ENCODE measurements around the gene ZNF423.

Gene ZNF423

DNA sequence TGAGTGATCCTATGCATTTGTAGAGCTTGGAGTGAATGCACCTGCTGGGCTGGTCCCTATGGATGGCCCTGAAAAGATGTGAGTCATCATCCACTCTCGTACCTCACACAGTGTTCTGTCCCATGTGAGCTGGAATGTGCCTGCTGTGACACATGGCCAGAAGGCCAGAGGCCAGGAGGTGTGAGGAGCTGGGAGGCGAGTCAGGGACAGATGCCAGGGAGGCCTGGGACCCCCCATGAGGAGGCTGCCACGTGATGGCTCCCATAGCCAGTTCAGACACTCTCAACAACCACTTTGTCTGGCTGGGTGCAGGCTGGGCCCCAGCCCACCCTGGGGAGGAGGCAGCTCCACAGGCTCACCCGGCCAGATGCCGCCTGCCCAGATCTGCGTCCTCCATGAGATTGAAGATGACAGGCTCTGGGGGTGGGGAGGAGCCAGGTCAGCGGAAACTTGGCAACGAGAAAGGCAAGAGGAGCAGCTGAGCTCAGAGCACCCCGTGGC, 313.5 kb downstream of the ZNF423 start:
- no peak for DNase-seq

DNA sequence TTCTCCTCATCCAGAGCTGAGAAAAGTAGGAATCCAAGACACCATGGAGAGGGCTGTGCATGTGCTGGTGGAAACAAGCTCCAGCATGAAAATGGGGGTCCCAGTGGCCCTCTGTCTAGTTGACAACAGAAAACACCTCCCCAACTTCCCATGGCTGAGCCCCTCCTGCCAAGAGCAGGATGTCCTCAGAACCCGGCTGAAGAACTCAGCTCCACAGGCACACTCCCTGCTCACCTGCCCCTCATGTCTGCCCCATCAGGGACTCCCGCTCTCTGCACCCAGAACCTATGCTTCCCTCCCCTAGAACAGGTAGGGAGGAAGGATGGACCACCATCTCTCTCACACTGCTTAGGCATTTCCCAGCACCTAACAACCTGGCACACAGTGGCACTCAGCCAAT, 315.1 kb downstream of the ZNF423 start:
- no peak for DNase-seq

DNA sequence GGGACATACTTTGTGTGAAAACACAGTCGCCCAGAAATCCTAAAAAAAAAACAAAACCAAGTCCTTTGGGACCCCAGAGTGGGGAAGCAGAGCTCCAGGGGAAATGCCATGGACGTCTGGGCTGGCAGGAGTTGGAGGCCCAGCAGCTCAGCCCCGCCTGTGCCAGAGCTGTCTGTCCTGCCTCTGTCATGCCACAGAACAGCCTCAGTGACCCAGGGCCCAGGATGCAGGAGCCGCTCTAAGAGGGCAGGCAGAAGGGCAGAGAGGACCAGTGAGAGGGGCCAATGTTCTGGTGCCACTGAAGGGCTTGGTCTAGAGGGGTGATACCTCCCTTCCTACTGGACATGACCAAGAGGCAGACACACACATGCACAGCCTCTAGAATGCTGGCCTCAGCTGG, 316.2 kb downstream of the ZNF423 start:
- DNase-seq: no peak

DNA sequence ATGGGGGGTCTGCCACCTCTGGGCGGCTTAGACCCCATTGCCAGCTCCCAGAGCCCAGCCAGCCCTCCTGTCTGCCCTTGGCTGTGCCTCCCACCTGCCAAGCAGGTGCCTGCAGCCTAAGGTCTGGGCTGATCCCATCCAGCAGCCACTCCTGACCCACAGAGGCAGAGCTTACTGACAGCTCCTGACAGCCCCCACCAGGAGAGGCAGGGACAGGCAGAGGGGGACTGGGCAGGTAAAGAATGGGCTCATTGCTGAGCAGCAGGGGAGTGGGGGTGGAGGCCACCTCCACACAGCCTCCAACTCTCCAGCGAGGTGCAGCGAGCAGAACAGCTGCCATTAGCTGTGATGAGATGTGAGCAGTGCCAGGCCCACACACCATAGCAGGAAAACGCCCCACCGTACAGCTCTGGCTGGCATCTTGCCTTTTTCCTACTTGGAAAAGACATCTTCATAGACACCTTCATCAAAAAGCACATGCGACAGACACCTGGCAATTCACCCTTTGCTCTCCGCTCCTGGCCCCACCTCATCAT, 317.9 kb downstream of the ZNF423 start:
- no peak for DNase-seq

DNA sequence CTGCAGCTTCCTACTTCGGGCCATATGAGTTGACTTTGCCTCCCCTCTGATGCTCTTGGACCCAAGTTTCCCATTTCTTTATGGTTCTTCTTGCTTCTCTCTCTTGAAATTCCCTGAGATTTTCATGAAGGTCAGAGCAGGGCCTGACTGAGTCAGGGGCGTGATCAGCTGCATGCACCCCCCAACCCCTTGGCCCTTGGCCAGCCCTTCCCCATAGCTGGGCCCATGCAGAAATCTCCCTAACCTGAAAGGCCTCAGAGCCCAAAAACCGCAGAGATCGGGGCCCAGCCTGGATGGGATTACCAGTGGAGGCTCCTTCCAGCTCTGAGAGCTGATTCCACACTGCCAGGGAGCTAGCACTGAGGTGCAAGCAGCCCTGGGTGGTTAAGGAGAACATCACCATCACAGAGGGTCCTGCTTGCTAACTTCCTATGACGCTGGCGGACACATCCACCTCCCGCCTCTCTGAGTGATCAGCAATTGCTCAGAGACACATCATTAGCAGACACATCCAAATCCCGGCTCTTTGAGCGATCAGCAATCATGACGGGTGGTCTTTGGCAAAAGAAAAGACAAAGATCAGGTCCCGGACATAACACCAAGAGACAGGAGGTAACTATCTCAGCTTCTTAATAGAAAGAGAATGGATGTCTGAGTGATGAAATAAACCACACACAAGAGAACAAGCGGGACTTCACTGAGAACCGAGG, 320.9 kb downstream of the ZNF423 start:
- DNase-seq: no peak

DNA sequence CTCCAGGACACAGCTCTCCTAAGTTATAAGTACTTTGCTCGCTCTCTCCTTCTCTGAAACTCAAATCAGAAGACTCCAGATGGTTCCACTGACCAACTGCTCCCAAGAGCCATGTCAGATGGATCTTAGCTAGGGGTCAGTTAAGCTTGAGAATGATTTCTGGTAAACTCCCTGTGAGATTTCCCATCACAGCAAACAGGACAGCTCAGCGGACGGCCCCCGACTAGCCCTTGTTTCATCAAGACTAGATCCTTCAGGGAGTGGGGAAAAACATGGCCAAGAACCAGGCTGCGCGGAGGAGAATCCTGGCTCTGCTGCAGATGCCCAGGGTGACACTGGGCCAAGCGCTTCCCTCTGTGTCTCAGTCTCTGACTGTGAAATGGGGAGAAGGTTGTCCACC, 322.5 kb downstream of the ZNF423 start:
- no peak for DNase-seq

DNA sequence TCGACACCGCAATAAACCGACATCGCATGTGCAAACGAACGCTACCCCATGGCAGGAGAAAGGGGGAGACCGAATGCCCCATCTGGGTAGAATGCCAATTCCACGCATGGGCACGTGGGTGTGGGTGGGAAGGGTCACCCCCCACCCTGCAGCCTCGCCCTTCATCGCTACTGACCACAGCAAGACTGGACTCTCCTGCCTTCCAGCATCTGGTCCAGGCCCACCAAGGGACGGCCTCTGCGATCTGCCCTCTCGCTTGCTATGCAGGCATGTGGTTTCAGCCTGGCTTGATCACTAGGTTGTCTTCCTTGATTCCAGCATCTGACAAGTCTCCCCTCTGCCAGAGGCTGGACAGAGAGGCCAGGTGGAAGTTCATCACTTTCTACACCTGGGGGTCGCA, 323.0 kb downstream of the ZNF423 start:
- no peak for DNase-seq

DNA sequence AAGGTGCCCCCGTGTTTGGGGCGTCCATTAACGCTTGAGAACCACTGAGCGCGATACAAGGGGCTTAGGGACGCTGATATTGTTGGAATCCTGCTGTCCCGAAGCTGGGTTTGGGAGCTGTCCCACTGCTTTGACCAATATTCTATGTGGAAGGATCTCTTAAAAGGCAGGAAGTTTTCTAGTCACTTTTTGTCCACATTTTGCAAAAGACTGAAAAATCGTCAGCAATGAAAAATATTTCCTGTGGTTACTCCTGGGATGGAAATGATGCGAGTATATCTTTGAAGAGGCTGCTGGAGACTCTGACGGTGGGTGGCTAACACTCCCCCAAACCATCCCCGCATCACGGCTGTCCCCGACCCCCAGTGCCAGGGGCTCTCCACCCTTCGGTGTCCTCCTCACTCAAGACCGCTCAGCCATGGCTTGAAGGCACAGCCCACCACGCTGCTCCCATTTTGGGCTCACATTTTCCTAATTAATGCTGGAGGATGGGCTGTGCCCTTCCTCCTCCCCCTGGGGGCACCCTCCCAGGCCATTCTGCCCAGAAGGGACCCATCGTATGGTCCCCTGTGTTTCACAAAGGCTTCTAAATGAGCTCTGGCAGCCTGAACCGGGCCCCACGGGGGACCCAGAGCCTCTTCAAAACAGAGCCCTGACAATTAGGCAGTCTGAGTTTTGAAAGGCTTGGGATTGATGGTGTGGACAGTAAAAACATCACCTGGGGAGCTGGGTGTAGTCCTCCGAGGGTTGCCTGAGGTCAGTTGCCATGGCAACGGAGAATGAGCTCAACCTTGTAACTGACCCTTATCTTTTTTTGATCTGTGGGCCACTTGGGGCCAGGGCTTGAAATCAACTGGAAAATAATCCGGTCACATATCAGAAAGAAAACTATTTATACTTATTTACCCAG, 323.7 kb downstream of the ZNF423 start:
- no peak for DNase-seq

DNA sequence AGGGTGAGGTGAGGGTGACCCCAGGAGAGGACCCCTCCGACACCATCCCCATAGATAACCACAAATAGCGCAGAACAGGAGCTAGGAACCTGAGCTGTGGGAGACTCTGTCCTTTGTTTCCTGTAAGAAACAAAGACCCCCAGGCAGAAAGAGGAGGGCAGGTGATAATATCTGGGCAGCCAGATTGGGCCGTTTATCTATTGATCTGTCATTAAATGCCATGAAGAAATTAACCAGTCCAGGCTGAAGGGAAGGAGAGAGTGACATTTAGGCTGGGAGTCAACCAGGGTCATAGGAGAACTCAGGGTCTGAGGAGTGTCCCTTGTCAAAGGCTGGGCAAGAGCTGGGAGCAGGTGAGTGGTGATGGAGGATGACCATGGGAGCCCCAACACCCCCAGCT, 324.5 kb downstream of the ZNF423 start:
- no peak for DNase-seq

DNA sequence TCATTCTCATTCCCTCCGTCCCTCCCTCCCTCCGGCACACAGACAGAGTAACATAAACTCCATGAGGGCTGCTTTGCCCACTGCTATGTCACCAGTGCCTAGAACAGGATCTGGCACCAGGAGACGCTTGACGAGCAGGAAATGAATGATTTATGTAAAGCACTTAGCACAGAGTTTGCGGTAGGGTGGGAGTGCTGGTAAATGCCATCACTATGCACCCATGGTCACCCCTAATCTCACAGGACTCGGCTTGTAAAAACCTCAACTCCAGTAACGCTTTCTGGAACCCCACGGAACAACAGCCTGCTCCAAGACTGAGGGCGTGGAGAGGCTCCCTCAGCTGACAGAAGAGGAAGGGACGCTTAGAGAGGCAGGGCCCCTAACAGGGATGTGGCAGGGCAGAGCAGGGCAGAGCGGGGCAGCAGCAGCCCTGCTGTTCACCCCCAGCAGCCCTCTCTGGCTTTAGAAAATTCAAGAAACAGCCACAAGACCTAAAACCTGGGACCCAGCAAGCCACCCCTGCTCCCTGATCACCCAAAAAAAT, 325.4 kb downstream of the ZNF423 start:
- DNase-seq: no peak

DNA sequence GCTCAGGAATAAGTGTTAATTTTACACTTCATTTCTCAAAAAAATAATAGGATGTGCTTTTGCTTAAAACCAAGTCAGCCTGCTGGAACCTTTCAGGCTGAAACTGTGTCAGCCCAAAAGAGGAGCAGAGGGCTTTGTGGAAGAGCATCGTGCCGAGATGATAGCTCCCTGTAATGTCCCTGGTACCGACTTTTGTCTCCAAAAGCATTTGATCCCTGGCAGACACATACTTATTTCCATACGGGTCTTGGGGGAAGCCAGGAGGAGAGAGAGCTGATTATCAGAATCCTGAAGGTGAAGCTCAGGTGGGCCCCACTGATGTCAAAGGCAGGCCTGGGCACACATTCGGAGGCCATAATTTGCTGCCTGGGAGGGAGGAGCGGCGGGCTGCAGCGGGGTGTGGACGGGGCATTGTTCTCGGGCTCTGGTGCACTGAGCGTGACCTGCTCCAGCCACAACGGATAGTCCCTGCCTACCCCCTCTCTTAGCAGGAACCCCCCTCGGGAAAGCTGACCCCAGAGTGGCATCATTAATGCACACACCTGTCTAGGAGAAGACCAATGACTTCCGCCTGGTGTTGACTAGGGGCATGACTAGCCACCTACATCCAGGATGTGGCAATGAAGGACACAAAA, 326.4 kb downstream of the ZNF423 start:
- no peak for DNase-seq

DNA sequence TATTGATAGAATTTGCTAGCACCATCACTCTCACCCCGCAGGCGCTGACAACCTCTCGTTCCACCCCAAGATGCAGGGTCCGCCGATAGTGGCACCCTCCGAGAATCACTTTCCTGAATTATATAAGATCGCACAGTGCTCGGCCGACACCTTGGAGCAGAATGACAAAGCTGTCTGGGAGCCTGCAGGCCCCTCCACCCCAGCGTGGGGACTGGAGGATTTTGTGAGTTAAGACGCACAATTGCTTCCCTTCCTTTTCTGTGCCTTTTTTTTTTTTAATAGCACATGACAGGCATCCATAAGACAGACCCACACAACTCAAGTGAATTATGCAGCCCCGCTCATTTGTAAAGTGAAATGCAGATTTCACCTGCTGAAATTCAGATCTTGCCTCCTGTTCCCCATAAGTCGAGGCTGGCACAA, 327.0 kb downstream of the ZNF423 start:
- no peak for DNase-seq

DNA sequence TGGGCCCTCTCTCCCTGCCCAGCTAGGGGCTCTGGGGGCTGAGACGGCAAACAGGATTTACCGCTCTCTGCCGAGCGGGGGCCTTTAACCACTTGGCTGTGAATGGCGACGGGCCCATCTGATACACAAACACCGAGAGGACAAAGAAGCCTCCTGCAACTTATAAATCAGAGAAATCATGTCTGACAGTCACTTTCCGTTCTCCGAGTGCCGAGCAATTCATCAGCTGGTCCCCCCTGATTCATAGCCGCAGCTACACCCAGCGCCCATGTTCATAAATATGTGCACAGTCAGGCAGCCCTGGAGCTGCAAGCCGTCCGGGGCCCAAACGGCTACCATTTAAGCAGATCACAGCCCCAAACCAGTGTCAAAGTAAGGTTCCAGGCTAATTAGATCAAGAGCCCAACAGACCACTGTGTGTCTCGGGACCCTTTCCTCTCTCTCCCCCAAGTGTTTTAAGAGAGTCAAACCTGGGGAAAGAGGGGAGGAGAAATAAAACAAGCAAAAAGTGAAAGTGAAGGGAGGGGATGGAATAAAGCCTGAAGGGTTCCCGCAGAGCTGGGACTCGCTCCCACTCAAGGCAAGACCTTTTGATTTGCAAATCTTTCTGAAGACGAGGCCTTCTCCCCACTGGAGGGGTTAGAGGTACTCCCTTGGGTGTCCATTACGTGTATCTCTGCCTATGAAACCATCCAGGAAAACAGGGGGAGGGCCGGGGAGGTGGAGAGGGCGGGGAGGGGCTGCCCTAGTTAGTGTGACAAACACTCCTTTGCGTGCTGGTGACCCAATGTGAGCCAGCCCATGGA, 327.6 kb downstream of the ZNF423 start:
- DNase-seq: no peak

DNA sequence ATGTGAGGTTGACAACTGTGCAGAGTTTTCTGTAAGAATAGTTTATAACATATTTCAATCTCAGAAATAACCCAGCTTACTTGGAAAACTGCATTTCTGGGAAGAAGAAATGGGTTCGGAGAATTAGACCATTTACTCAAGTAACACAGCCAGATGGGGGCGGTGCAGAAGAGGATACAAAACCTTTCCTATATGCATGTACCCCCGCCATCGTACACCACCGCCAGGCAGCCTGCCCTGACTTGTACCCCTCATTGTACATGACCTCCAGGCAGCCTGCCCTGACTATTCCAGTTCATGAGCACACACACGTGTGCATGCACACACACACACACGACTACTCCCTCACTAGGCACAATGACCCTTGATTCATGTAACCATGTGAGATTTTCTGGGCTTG, 328.3 kb downstream of the ZNF423 start:
- DNase-seq: no peak

DNA sequence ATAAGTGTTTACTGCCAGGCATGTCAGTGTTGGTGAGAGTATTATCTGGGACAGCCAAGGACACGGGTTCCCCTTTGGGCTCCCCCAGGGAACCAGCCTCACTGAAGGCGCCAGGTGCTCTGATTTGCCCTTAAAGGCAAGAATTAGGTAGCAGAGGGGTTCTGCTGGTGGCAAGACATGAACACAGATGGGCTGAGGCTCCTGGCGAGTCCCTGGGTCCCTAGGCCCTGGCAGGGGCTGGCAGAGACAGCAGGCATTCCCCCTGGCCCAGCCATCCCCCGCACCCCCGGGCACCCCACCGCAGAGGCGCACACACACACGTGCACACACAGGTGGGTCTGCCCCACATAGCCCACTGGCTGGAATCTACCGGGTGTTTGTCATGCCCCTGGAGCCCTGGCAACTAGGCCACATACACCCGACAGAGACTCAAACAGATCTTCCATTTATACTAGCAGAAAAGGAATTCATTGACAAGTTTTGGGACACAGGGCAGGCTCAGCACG, 329.0 kb downstream of the ZNF423 start:
- DNase-seq: no peak

DNA sequence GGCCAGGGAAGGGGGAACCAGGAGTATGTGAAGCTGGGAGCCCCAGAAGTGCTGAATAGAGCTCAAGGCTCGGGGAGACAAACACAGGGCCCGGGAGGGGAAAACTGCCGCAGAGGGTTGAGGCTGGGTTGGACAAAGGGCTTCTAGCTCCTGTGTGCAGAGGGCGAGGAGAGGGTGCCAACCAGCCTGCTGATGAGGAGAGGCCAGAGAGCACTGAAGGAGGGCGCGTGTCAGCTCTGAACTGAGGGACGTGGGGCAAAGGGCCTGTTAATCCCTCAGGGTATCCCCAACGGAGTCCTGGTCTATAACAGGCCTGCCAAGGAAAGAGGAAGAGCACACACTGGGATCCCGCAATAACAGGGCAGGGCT, 331.0 kb downstream of the ZNF423 start:
- DNase-seq: no peak

DNA sequence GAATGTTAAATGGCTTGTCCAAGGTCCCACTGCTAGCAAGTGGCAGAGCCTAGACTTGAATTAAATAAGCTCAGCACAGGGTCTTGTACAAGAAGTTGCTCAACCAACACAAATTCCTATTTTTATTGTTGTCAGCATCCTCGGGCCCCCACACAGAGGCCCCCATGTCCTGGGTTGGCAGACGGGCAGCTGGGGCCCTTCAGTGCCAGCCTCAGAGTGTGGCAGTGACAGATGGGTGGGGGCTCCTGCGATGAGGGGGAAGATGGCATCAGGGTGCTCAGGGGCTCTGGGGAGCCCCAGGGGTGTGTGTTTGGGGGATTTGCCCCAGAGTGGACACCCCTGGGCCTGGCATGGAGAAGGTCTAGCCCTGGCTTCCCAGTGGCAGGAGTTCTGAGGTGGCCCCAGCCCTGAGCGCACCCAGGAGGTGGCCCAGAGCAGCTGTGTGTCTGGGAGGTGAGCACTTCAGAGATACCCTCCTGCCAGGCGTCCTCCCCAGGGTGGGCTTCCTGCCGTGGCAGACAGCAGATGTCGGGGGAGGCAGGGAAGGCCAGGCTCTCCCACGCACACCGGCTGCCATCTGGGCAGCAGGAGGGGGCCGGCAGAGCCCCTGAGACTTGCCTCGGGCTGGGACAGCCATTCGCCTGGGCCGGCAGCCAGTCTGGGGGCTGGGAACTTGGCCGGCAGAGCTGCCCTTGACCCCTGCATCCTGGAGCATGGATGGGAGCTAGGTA, 331.5 kb downstream of the ZNF423 start:
- no peak for DNase-seq

DNA sequence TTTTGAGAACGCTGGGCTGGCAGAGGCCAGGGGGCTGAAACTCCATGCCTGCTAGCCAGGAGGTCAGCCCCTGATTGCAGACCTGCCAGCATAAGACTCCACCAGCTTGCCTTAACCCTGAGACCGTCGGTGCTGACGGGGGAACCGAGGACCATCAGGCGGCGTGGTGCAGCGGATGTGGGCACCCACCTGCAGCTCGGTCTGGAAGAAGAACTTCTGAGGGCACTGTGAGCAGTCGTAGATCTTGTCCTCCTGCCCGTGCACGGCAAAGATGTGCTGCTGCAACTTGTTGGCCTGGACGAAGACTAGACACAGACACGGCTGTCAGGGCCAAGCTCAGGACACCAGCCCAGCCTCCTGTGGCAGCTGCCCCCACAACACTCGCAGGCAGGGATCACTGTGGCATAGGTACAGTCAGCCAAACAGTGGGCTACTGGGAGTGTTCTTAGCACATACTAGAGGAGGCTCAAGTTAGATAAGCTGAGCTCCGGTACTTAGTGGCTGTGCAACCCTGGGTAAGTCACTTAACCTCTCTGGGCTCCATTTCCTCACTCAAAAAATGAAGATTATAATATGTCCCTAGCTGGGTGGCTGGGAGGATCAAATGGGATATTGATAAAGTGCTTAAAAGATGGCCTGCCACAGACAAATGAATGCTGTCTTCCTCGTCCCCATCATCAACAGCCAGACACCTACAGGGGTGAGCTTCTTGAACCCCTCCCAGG, 332.3 kb downstream of the ZNF423 start:
- no peak for DNase-seq

DNA sequence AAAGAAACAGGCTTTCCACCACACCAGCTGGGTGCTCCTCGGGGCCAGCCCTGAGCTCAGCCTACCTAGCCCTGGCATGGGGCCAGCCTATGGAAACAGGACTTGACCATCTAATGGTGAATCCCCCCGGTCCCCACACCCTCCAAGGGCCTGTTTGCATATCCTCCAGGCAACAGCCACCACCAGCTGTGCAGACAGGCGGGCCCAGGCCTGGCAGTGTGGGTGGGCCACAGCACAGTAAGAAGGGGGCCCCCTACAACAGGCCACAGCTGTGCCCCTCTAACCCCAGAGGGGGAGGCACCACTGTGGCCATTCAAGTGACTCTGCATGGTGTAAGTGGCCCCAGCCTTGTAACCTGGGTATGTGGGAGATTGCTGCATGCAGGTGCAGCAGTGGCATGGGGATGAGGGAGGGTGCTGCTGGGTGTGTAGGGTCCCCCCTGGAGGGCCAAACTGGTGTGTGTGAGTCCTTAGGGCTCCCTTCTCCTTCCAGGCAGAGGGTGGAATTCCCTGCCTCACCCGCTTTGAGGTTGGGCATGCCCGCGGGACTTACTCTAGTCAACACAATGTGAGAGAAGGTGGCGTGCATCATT, 334.1 kb downstream of the ZNF423 start:
- no peak for DNase-seq

DNA sequence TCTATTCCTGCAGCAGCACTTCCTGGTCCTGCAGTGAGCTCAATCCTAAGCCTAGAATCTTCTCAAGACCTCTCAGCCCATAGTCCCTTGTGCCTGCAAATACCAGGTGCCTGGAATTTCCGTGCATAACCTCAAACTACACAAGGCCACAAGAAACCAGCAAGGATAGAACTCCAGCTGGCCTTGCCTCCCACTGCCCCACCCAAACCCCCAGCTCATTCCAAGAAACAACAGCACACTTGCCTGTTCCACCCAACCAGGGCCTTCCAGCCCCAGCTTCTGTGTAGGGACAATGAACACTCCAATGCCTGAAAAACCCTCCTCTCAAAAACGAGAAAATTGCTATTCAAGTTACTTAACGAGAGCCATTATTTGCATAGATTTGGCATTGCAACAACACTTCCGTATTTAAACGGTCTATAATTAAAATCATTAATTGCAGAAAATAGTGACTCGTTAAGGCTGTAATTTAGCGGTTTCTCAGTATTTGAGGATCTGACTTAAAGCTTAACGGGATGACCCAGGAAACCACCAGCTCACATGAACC, 335.3 kb downstream of the ZNF423 start:
- DNase-seq: peak; percentile 32

All from NCI-H1105 (cell line).